ENCODE data around the gene KRTAP10-11. TPM values are rescaled to one million over a fixed set of nuclear protein-coding genes. Genes with fewer than 3 reads are reported as not detected.

The KRTAP10-11 gene
- total and polyA plus RNA-seq, 2 donors from 2014 or later = not detected

DNA sequence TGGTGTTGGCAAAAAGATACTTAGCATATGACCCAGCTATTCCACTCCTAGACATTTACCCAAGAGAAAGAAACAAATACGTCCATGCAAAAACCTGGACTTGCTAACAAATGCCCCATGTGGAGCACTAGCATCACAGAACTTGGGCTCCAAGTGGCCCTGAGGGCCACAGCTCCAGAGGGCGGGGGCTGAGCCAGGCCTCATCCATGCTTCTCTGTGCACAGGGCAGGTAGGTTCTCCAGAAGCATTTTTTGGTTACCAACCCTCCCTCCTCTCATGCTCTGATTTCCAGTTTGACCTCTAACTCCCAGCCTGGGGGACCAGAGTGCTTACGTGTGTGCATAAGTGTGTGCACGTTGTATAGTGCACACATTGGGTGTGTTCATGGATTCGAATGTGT lies 18.5 kb downstream of the KRTAP10-11 start:
- no peaks in the 10 kb centered on the region for H3K36me3 ChIP-seq (ENCODE audit: control insufficient read depth in 2 of 3, insufficient read depth in 3 of 3, low read length in 3 of 3)
- no peaks in the 10 kb centered on the region for H3K27me3 ChIP-seq (ENCODE audit: control insufficient read depth, insufficient read depth, low read length)
- FAIRE-seq = no peak
- no peak overlapping the region for H3K27ac ChIP-seq (ENCODE audit: low read depth in 2 of 2, low read length in 2 of 2)
- DNase-seq = no peak
- peaks cover 0 to 2% (median 0%) of the 10 kb centered on the region in 3 donors for H3K9me3 ChIP-seq (ENCODE audit: control insufficient read depth in 2 of 3, insufficient read depth in 1 of 3, low read length in 3 of 3)
- H3K4me1 ChIP-seq (ENCODE audit: control insufficient read depth in 2 of 3, insufficient read depth in 2 of 3, low read depth in 1 of 3, low read length in 3 of 3) = no peaks in the 10 kb centered on the region
- H3K9ac ChIP-seq (ENCODE audit: low read length in 3 of 3) = no peak overlapping the region
- TF ChIP-seq, protein P1, sequence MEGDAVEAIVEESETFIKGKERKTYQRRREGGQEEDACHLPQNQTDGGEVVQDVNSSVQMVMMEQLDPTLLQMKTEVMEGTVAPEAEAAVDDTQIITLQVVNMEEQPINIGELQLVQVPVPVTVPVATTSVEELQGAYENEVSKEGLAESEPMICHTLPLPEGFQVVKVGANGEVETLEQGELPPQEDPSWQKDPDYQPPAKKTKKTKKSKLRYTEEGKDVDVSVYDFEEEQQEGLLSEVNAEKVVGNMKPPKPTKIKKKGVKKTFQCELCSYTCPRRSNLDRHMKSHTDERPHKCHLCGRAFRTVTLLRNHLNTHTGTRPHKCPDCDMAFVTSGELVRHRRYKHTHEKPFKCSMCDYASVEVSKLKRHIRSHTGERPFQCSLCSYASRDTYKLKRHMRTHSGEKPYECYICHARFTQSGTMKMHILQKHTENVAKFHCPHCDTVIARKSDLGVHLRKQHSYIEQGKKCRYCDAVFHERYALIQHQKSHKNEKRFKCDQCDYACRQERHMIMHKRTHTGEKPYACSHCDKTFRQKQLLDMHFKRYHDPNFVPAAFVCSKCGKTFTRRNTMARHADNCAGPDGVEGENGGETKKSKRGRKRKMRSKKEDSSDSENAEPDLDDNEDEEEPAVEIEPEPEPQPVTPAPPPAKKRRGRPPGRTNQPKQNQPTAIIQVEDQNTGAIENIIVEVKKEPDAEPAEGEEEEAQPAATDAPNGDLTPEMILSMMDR (IDR thresholded peaks at IDR 0.05; ENCODE audit: borderline replicate concordance, extremely low read depth, insufficient read depth) = no peak
- intact Hi-C loops (cut with DNase I) = no loop called here
- no peak overlapping the region for H3K4me3 ChIP-seq (ENCODE audit: low read length in 3 of 3)

DNA sequence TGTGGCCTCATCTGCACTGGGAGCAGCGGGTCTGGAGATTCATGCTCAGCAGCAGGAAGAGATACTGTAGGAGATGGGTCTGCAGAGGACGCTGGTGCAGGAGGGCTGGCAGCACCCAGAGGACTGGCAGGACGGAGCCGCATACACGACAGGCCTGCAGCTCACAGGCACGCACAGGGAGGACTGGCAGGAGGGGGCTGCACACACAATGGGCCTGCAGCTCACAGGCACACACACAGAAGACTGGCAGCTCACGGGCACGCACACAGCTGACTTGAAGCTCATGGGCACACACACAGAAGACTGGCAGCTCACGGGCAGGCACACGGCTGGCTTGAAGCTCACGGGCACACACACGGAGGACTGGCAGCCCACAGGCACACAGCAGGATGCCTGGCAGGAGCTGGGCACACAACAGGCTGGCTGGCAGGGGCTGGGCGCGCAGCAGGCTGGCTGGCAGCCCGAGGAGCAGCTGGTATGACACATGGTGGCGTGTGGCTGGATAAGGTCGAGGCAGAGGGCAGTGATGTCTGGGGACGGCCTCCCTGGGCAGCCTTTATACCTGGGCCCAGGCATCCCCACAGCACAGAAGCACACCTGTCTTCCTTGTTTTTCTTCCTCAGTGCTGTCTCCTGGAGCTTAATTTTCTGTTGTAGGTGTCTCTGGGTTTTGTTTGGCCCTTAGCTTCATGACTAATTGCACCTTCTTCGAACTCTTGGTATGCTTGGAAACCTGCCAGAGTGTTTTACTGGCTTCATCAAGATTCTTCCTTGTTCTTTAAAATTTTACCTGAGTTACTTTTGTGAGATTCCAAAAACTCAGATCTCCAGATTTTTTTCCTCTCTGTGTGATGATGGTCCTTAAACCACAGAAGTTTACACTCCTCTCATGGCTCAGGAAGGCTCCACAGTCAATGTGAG lies 20.4 kb downstream of the KRTAP10-11 start, which contains the start of gene KRTAP12-2:
Gene KRTAP12-2, minus strand, starts transcription at position 527 of the 920 bp plus-strand sequence. Its CDS starts 41 bp downstream, at position 486.
- no peak within 1 kb of the TSS for H3K9ac ChIP-seq (ENCODE audit: low read length in 3 of 3)

DNA sequence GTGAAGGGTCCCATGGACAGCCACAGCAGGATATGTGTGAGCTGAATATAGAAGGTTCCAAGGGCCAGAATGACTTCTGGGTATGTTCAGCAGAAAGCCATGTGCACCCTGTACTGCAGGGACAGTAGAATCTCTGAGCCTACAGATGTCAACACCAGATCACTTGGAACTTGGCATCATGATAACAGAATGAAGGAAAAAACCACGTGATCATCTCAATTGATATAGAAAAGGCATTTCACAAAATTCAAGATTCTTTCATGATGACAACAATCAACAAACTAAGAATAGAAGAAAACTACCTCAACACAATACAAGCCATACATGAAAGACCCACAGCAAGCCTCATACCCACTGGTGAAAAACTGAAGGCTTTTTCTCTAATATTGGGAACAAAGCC lies 21.4 kb downstream of the KRTAP10-11 start:
- TF ChIP-seq, protein P1 (IDR thresholded peaks at IDR 0.05; ENCODE audit: borderline replicate concordance, extremely low read depth, insufficient read depth) = no peak
- no peak for FAIRE-seq

More for the DNA sequence above, 20.4 kb downstream of the KRTAP10-11 start, which contains the start of gene KRTAP12-2:
- Histone ChIP-seq H3K27me3 (ENCODE audit: control insufficient read depth, insufficient read depth, low read length) (no peaks in the 10 kb centered on the region), H3K4me1 (ENCODE audit: control insufficient read depth in 2 of 3, insufficient read depth in 2 of 3, low read depth in 1 of 3, low read length in 3 of 3) (no peaks in the 10 kb centered on the region), H3K9me3 (ENCODE audit: control insufficient read depth in 2 of 3, insufficient read depth in 1 of 3, low read length in 3 of 3) (peaks cover 0 to 2% (median 0%) of the 10 kb centered on the region in 3 donors), H3K4me3 (ENCODE audit: low read length in 3 of 3) (no peak within 1 kb of the TSS), H3K27ac (ENCODE audit: low read depth in 2 of 2, low read length in 2 of 2) (no peak within 1 kb of the TSS), H3K36me3 (ENCODE audit: control insufficient read depth in 2 of 3, insufficient read depth in 3 of 3, low read length in 3 of 3) (no peaks in the 10 kb centered on the region)
- intact Hi-C loops (cut with DNase I) = no loop called here
- TF ChIP-seq, protein P1 (IDR thresholded peaks at IDR 0.05; ENCODE audit: borderline replicate concordance, extremely low read depth, insufficient read depth) = no peak
- DNase-seq (no peak), FAIRE-seq (no peak)

More for the DNA sequence above, 21.4 kb downstream of the KRTAP10-11 start:
- Histone ChIP-seq H3K4me1 (ENCODE audit: control insufficient read depth in 2 of 3, insufficient read depth in 2 of 3, low read depth in 1 of 3, low read length in 3 of 3) (no peaks in the 10 kb centered on the region), H3K36me3 (ENCODE audit: control insufficient read depth in 2 of 3, insufficient read depth in 3 of 3, low read length in 3 of 3) (no peaks in the 10 kb centered on the region), H3K9ac (ENCODE audit: low read length in 3 of 3) (no peak overlapping the region), H3K9me3 (ENCODE audit: control insufficient read depth in 2 of 3, insufficient read depth in 1 of 3, low read length in 3 of 3) (peaks cover 0 to 2% (median 0%) of the 10 kb centered on the region in 3 donors), H3K4me3 (ENCODE audit: low read length in 3 of 3) (no peak overlapping the region), H3K27ac (ENCODE audit: low read depth in 2 of 2, low read length in 2 of 2) (no peak overlapping the region), H3K27me3 (ENCODE audit: control insufficient read depth, insufficient read depth, low read length) (no peaks in the 10 kb centered on the region)
- no peak for DNase-seq
- intact Hi-C loops (cut with DNase I) = no loop called here
